GM19238 (cell line): Measurements from ENCODE around the gene GCDH.
"Not testable (repeated sequence)": the region's sequence is repeated elsewhere in the genome, so short reads cannot be mapped to it uniquely, and the experiment has no call there.

Experiments
- DNase-seq: peaks from one replicate; pipeline ENCODE4 v3.0.0; 2011; ENCODE audit warnings: low spot score; ENCODE audit not compliant: insufficient read length

The GCDH gene

DNA sequence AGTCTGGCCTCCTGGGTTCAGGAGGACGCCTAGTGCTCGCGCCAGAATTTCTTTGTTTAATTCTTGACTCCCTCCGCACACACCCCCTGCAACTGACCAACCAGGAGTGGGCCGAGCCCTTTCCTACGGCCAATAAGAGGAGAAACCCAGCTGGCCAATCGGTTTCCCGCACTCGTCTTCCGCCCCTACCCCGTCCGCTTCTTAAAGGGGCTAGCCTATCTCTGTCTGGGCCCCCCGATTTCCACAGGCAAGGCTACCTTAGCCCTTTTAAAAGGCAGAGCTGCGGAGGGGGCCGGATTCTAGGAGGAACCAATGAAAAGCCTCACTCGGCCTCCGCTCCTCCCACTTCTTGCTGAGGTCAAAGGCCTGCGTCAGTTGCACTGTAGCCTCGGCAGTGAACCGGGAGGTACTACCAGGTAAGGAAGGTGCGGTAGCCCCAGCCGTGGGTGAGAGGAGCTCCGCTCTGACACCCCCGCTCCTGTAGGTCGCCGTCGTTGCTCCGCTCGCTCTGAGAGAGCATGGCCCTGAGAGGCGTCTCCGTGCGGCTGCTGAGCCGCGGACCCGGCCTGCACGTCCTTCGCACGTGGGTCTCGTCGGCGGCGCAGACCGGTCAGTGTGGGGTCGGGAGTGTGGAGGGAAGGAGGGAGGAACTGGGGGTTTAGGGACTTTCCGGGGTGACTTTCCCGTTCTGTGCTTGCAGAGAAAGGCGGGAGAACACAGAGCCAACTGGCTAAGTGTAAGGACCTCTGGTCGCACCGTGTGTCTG, at the start of gene GCDH:
GCDH (plus strand) TSS at position 374 of the 766 bp plus-strand sequence; CDS start at position 519, 145 bp downstream.
- peak; percentile 97 for DNase-seq

DNA sequence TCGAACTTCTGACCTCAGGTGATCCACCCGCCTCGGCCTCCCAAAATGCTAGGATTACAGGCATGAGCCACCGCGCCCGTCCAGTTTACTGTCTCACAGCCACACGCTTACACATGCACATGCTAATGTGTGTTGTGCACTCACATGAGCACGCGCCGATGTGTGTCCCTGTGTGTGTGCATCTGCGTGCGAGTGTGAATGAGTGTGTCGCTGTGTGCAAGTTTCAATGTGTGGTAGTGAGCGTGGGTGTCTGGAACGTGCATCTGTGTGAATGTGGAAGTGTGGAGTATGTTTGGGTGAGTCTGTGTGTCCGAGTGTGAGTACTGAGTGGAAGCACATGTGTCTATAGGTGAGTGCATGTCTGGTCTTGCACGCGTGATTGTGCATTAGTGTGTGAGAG, 48.4 kb upstream of the GCDH start:
- DNase-seq: no peak

DNA sequence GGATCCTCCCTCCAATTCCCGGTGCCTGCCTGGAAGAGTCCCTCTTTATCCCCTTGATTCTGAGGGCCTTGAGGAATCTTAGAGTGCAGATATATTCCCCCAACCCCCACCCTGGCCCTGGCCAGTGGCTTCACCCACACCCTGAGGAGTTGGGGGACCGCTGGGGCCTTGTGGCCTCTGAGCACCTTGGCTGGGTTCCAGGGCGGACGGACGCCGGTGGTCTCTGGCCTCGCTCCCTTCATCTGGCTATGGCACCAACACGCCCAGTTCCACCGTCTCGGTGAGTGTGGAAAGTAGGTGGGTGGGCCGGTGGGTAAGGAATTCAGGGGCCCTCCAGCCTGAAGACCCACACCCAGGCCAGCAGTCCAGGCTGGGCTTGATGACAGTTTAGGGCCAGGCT, 47.6 kb upstream of the GCDH start:
- DNase-seq: no peak

DNA sequence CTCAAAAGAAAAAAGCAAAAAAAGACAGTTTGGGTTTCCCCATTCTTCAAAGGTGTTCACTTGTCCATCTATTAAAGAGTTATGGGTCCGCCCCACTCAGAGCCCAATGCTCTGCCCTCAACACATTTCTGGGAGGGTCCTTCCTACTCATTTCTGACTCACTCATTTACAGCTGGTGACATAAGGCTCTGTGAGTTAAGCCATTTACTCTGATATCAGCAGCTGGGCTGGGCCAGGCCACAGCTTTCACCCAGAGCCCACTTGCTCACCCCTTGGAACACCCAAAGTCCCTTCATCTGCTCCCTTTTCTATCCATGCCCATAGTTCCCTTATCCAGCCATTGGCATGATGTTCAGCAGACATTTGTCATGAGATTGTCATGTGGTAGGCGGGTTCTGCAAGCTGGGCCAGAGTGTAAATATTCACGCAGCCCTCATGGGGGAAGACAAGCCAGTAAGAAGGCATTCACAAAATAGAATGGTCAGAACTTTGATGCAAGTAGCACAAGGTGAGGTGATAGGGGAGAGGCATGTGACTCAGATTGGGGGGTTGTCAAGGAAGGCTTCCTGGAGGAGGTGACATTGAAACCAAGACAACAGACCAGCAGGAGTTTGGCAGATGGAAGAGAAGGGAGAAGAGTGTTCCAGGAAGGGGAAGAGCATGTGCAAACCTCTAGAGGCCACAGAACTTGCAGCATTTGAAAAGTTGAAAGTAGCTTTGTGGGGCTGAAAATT, 46.8 kb upstream of the GCDH start:
- DNase-seq: no peak

DNA sequence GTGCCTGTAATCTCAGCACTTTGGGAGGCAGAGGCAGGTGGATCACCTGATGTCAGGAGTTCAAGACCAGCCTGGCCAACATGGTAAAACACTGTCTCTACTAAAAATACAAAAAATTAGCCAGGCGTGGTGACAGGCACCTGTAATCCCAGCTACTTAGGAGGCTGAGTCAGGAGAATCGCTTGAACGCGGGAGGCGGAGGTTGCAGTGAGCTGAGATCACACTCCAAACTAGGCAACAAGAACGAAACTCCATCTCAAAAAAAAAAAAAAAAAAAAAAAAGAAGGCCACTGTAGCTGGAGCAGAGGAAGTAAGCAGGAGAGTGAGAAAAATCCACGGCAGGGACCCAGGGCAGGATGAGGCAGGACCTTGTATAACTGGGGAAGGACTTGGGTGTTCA, 44.3 kb upstream of the GCDH start:
- DNase-seq: not testable (repeated sequence)

DNA sequence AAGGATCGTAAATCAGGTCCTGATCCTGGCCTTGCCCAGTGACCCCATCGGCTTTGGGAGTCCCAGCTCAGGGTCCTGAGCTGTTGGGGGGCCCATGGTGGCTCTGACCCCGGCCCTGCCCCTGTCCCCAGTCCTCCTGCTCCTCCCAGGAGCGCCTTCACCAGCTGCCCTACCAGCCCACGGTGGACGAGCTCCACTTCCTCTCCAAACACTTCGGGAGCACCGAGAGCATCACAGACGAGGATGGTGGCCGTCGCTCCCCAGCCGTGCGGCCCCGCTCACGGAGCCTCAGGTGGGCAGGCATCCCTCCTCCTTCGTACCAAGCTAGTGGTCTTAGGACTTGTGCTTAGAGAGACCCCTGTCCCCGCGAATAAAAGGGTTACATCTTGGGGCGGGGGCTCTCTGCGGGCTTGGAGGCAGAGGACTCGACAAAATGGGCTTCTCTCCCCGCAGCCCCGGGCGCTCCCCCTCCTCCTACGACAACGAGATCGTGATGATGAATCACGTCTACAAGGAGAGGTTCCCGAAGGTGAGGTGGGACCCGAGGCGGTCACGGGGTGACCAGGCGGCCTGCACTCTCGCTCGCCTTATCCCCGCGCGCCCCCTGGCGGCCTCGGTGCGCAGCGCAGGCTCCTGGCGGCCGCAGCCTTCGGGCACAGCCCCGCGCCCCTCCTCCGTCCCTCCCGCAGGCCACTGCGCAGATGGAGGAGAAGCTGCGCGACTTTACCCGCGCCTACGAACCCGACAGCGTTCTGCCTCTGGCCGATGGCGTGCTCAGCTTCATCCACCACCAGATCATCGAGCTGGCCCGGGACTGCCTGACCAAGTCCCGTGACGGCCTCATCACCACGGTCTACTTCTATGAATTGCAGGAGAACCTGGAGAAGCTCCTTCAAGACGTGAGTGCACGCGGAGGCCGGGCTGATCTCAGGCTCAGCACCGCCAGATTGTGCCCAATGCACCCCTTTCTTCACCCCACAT, 43.5 kb upstream of the GCDH start:
- peak; percentile 85 for DNase-seq

DNA sequence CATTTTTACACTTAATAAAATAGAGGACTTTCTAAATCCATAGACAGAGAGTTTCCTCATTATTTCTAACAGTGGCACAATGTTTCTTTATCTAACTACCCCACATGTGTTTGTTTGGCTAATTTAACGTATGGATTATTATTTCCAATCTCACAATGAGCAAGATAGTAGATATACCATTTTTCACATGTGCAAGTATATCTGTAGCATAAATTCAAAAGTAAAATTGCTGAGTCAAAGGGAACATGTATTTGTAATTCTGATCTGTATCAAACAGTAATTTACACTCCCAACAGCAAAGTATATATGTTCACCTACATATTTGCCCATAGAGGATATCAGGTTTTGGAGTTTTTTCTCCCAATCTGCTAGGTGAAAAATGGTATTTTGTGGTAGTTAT, 34.3 kb upstream of the GCDH start:
- no peak for DNase-seq

DNA sequence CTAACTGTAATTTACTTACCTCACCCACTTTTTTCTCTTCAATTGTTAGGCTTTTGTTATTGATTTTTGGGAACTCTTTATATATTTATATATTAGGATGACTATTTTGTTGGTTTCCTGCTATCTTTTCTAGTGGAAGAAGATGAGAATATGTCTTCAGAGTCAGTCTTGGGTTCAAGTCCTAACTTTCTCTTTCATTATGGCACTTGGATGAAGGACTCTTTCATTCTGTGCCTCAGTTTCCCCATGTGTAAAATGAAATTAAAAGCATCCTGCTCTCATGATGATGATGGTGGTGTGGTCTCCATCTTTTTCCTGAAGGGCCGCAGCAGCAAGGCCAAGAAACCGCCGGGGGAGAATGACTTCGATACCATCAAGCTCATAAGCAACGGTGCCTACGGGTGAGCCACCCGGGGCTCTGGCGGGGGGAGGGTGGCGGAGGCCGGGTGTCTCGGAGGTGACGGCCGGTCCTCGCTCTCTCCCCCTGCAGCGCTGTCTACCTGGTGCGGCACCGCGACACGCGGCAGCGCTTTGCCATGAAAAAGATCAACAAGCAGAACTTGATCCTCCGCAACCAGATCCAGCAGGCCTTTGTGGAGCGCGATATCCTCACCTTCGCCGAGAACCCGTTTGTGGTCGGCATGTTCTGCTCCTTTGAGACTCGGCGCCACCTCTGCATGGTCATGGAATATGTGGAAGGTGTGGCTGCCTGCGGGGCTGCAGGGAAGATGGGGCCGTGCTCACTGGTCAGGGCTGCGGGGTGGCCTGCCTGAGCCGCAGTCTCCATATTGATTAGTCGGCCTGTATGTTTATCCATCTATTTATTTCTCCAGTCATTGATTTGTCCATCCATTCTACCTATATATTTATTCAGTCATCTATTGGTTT, 32.7 kb upstream of the GCDH start:
- DNase-seq: no peak

DNA sequence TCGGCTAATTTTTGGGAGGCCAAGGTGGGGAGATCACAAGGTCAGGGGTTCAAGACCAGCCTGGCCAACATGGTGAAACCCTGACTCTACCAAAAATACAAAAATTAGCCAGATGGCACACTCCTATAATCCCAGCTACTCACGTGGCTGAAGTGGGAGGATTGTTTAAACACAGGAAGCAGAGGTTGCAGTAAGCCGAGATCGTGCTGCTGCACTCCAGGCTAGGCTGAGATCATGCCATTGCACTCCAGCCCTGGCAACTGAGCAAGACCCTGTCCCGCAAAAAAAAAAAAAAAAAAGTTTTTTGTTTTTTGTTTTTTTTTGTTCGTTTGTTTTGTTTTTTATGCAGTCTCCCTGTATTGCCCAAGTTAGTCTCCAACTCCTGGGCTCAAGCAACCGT, 31.4 kb upstream of the GCDH start:
- no peak for DNase-seq

DNA sequence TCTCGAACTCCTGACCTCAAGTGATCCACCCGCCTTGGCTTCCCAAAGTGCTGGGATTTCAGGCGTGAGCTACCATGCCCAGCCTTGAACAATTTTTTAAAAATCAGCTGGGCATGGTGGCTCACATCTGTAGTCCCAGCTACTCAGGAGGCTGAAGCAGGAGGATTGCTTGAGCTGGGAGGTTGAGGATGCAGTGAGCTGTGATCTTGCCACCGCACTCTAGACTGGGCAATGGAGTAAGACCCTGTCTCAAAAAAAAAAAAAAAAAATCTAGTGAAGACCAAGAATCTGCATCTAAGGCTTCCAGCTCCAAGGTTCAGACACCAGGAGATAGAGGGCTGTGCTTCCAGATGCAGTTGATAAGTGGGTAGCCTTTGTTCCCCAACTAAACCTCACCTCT, 26.8 kb upstream of the GCDH start:
- no peak for DNase-seq

DNA sequence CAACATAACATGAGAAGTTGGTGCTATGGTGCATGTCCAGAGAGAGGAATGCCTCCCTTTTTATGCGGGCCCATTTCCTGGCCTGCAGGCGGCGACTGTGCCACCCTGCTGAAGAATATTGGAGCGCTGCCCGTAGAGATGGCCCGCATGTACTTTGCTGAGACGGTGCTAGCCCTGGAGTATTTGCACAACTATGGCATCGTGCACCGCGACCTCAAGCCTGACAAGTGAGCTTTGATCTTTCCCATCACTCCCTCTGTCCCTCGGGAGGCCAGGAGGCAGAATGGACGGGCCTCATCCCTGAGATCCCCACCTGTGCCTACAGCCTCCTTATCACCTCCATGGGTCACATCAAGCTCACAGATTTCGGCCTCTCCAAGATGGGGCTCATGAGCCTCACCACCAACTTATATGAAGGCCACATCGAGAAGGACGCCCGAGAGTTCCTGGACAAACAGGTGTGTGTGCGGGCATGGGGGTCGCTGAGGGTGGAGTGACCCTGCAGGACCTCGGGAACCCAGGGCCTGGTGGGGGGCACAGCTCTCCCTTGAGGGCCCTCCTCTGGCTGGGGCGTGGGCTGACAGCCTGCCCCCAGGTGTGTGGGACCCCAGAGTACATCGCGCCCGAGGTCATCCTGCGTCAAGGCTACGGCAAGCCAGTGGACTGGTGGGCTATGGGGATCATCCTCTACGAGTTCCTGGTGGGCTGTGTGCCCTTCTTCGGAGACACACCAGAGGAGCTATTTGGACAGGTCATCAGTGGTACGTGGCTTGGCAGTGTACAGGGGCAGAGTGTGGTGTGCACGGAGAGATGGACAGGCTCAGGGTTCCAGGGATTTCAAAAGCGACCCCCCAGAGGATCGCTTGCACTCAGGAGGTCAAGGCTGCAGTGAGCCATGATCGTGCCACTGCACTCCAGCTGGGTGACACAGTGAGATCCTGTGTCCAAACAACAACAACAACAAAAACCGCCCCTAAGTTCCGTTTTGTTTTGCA, 25.9 kb upstream of the GCDH start:
- no peak for DNase-seq

DNA sequence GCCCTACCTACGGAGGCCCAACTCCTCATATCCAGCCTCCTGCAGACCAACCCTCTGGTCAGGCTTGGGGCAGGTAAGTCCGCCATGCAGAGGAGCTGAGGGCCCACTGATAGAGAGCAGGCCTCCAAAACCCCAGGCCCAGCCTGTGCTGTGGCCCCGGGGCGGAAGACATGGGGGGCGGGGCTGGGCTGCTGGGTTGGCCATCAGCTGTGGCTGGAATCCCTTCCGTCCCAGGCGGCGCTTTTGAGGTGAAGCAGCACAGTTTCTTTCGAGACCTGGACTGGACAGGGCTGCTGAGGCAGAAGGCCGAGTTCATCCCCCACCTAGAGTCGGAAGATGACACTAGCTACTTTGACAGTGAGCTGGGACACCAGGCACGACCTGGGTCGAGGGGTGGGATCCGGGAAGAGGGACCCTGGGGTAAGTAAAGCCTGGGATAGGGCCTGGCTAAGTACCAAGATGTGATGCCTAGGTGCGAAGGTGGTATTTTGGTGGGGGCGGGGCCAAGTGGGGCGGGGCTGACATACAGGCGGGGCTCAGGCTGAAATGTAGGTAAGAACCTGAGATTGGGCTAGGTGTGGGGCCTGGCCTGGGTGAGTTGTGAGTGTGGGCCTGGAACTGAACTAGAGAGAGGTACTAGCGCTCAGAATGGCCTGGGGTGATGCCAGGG, 25.1 kb upstream of the GCDH start:
- DNase-seq: no peak

DNA sequence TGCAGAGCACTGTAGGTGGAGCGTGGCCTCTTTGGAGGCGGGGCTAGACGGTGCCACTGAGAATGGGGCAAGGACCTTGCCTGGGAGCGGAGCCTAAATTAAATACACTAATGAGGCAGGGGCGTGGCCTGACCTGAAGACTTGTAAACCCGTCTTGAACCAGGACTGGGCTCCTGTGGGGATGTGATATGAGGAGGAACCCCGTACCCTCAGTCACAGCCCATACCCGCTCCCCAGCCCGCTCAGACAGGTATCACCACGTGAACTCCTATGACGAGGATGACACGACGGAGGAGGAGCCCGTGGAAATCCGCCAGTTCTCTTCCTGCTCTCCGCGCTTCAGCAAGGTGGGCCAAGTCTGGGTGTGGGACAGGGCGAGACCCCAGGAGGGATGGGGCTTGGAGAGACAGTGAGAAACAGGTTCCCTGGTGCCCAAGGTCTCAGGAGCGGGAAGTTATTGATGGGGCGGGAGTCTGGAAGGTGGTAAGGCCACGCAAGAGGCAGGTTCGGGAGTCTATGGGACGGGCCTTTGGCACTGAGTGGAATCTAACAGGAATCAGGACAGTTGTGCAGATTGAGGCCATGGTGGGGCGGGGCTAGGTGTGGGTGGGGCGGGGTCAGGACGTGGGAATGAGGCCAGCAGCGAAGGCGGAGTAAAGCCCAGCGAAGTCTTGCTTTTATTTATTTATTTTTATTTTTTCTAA, 24.4 kb upstream of the GCDH start:
- no peak for DNase-seq

DNA sequence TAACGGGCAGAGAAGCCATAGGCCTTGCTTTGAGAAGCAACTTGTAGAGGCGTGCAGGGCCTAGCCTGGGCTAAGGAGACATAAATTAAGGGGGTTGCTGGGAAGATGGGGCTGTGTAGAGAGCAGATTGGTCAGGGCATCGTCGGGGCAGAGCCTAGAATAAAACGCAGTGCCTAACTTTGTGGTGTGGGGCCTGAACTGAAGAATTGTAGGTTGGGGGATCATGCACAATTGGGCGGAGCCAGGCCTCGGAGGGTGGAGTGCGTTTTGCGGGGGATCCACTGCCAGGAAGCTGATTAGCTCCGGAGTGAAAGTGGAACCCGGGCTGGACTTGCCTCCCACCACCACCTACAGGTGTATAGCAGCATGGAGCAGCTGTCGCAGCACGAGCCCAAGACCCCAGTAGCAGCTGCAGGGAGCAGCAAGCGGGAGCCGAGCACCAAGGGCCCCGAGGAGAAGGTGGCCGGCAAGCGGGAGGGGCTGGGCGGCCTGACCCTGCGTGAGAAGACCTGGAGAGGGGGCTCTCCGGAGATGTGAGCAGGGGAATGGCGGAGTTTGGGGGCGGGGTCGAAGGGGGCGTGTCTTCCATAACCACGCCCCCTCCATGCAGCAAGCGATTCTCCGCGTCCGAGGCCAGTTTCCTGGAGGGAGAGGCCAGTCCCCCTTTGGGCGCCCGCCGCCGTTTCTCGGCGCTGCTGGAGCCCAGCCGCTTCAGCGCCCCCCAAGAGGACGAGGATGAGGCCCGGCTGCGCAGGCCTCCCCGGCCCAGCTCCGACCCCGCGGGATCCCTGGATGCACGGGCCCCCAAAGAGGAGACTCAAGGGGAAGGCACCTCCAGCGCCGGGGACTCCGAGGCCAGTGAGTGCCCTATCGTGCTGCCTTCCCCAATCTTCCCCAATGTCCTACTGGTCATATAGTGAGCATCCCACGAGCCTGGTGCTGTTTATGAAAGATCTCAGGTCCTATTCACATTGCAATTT, 23.6 kb upstream of the GCDH start:
- DNase-seq: peak; percentile 89

DNA sequence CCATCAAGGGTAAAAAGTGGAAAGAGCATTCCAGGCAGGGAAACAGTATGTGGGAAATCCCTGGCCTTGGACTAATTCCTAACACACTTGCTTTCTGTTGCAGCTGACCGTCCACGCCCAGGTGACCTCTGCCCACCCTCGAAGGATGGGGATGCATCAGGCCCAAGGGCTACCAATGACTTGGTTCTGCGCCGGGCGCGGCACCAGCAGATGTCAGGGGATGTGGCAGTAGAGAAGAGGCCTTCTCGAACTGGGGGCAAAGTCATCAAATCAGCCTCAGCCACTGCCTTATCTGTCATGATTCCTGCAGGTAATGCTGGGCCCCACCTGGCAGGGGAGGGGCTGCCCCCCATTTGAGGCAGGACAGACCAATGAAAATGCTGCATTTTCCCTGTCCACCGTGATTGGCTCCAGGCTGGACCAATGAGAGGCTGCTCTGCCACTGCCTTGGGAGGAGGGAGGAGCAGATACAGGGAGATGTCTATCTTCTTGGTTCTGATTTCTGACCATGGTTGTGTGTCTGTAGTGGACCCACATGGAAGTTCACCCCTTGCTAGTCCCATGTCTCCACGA, 22.3 kb upstream of the GCDH start:
- peak; percentile 54 for DNase-seq

DNA sequence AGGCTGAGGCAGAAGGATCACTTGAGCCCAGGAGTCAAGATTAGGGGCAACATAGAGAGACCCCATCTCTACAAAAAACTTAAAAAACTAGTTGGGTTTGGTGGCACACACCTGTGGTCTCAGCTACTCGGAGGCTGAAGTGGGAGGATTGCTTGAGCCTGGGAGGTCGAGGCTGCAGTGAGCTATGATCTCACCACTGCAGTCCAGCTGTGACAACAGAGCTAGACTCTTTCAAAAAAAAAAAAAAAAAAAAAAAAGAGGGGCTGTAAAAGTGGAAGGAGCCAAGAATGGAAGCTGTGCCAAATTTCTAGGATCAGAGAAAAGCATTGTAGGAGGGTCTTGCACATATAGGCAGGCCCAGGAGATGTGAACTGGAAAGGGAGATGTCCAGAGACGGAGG, 19.3 kb upstream of the GCDH start:
- no peak for DNase-seq

DNA sequence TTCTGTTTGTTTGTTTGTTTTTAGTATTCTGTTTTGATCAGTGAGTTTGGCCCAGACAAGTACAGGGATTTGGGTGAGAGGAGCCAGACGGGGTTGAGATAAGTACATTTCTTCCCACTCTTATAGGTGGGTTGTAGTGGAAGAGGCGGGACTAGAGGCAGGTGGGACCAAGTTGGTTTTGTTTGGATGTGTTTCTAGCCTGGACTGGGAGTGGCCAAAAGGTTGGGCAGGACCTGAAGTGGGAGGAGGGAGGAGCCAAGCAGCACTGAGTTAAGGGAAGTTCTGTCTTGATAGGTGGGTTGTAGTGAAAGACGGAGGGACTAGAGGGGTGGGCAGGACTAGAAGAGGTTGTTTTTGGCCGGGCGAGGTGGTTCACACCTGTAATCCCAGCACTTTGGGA, 18.7 kb upstream of the GCDH start:
- no peak for DNase-seq
